ENCODE results near the gene NR5A1.

- TF ChIP-seq EZH2phosphoT487 (IDR thresholded peaks at IDR 0.05; ENCODE audit: insufficient read depth, low read depth) (no peak), EZH2 (IDR thresholded peaks at IDR 0.05; ENCODE audit: insufficient read depth, poor library complexity, severe bottlenecking) (no peak)
Measured at GRCh38 chr9:124468061-124468740, 39.0 kb downstream of the NR5A1 start.

Data from GM23248 (cell line).